ENCODE results near the gene RNF212.

- no peak for TF ChIP-seq CTCF (IDR thresholded peaks at IDR 0.05)
- no peak for TF ChIP-seq POLR2A (IDR thresholded peaks at IDR 0.05)
Observed at GRCh38 chr4:1043651-1044468, 69.5 kb downstream of the RNF212 start.

All from thyroid gland (tissue), 4 donors.